K562 treated with DMSO at 1 percent for 12 hours (cell line): ENCODE measurements around the gene RERG. TPM values are rescaled to one million over a fixed set of nuclear protein-coding genes. Genes with fewer than 3 reads are reported as not detected.

Experiments used
- total RNA-seq: library from RNA; unstranded; fragments of 300-600 nt; gene quantifications from 2 replicates; pipeline ENCODE4 v1.2.3, GENCODE V29; 2022; ENCODE audit not compliant: insufficient read depth

Gene RERG, protein sequence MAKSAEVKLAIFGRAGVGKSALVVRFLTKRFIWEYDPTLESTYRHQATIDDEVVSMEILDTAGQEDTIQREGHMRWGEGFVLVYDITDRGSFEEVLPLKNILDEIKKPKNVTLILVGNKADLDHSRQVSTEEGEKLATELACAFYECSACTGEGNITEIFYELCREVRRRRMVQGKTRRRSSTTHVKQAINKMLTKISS
- 5.7 and 10.2 TPM in 2 replicates for total RNA-seq

DNA sequence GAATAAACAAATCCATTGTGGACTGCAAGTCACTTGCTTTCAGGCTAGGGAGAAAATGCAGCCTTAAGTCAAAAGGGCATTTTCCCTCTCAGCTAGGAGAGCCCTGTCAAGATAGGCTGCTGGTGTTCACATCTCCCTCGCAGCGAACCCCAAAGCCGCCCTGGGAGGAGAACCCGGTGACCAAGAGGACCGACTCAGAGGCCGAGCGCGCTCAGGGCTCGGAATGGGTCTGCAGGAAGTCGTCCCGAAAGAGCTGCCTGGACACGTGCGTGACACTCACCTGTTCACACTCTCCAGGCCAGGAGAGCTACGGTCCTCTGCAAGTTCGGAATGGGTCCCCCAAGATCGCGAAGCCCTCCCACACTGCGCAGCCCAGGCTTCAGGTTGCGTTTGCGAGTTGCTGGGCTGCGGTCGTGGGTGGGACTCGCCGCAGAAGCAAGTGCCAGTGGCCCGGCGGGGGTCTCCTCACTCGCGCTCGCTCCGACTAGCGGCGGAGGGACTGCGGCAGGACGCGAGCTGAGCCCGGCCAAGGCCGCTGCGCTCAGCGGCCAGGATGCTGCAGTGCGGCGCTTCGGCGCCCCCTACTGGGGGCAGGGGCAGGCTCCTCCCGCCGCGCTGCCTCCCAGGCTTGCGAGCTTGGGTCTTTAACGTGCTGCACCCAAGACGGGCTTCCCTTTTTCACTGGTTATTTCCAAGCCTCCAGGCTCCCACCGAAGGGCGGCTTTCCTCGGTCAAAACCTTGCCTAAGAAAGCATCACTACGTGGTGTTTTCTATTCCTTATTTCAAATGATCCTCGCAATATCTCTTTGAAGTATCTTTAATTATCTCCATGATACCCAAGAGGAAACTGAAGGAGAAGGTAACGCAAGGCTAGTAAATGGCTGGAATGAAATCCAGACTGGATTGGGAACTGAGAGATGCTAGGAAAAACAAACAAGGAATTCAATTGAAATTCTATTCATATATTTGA is at the start of gene RERG:
Gene RERG, minus strand, starts transcription at position 503 of the 971 bp plus-strand sequence. CDS start 3,928 bp downstream, outside the sequence.

Other genes starting within 250 kb of the RERG start
- not detected in 2 replicates for gene PDE6H, start 248.4 kb downstream of the RERG start, total RNA-seq
- not detected in 2 replicates for gene PTPRO, start 101.1 kb upstream of the RERG start, total RNA-seq